Measurements from ENCODE around the gene MYO1D.

DNA sequence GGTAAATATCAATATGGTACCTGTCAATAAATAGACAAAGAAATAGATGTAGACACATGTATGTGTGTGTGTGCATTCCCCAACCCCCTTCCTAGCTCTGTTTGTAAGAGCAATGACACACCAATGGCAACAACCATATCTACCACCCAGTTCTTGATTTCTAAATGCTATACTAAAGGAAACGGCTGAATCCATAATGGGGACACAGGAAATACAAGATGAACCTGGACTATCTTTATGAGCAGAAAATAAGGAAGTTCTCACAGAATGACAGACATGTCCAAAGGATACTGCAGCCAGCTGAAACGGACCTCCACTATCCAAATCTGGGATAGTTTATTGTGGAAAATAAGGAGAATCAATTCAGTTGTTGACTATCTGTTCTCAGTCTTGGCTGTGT, 75.3 kb downstream of the MYO1D start:
- TF ChIP-seq, protein P1, sequence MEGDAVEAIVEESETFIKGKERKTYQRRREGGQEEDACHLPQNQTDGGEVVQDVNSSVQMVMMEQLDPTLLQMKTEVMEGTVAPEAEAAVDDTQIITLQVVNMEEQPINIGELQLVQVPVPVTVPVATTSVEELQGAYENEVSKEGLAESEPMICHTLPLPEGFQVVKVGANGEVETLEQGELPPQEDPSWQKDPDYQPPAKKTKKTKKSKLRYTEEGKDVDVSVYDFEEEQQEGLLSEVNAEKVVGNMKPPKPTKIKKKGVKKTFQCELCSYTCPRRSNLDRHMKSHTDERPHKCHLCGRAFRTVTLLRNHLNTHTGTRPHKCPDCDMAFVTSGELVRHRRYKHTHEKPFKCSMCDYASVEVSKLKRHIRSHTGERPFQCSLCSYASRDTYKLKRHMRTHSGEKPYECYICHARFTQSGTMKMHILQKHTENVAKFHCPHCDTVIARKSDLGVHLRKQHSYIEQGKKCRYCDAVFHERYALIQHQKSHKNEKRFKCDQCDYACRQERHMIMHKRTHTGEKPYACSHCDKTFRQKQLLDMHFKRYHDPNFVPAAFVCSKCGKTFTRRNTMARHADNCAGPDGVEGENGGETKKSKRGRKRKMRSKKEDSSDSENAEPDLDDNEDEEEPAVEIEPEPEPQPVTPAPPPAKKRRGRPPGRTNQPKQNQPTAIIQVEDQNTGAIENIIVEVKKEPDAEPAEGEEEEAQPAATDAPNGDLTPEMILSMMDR (IDR thresholded peaks at IDR 0.05), result no peak
- no peak for TF ChIP-seq POLR2A (IDR thresholded peaks at IDR 0.05)
